ENCODE measurements around the gene RPTOR.
"Not testable (repeated sequence)": the region's sequence is repeated elsewhere in the genome, so short reads cannot be mapped to it uniquely, and the experiment has no call there.

The RPTOR gene

DNA sequence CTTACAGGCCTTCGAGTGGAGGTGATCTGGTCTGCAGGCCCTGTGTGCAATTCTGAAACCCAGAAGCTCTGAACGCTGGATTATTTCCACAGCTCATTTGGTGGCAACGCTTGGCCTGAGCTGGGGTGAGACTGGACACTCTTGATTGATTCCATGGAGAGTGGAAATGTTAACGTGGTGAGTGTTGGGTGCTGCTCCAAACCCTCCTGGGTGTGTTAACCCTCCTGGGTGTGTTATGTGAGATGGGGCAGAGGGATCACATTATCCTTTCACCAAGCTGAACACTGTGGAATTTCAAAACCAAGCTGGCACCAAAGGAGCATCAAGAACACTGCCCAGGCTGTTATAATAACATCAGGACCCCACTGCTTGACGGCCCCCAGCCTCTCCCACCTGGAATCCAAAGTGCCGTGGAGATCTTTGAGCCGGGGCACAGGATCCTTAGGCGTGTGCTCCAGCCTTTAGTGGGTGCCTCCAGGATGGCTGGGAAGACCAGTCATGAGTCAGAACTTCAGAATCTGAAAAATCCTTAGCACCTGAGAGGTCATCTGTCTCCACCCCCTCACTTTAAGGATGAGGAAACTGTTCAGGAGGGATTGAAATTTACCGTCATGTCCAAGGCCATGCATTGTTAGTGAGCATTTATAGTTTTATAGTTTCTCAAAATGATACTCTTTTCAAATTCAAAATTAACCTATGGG lies 75.0 kb downstream of the RPTOR start:
- DNase-seq: no peak

DNA sequence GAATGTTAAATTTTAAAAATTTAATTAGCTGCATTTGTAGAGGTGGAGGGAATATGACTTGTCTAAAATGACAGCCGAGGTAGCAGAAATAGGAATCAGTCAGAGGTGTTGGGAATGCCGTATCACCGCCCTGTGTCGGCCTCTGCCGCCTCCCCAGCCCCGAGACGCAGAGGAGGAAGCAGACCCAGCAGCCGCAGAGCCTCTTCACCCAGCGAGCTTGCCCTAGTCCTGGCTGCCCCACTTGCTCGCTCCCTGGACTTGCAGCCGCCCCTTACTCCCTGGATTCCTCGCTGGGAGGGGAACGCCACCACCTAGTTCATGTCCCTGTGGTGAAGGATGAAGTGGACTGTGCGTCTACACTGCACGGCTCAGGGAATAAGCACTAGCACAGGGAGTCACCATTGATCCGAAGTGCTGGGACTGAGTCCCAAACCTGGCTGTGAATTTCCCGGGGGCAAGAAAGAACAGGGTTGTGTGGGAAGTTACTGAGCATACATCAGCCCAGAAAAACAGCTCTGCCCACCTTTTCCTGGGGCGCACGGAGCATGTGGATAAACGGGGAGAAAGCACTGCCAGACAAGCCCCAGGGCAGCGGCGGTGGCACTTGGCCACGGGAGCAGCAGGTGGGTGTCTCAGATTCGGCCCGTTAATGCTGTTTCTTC lies 76.8 kb downstream of the RPTOR start:
- DNase-seq: no peak

DNA sequence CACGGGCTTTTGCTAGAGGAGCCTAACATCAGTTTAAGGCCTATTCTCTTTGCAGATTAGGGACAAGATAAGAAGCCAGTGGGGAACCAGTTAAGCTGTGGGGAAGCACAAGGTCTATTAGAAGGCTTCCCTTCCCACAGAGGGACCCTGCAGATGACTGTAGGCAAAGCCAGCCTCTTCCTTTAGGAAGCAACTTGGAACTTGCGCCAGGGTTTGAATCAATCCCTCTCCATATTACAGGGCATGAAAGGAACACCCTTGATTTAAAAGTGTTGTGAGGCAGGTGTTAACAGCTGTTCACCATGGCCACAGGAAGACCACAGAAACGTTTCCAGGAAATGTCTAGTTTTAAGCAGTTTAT lies 77.3 kb downstream of the RPTOR start:
- DNase-seq: no peak

DNA sequence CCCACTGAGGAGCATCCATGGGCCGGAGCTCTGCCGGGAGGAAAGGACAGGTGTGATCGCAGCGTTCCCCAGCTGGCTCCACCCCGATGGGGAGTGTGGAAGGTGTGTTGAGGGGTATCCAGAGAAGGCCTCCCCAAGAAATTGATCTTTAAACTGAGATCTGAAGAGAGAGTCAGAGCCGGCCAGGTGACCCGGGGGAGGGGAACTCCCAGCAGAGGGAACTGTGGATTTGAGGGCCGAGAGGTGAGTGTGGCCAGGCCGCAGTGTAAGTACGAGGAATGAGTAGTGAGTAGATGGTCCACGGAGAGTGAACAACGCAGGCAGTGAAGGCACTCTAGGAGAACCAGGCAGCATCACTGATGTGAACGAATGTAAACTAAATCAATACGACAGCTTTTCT lies 80.2 kb downstream of the RPTOR start:
- DNase-seq: no peak

DNA sequence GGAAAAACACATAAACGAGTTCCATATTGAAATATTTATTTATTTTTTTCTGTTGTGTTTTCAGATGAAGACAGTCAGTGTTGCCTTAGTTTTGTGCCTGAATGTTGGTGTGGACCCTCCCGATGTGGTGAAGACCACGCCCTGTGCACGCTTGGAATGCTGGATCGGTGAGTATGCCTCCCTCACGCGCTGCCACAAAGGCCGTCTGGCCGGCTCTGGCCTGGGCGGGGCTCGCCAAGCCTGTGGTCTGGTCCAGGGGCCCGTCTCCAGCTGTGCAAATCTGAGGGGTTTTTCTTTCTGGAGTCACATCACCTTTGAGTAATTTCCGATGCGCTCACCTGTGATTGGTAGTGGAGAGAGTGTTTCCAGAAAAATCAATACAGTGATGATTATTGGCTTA lies 81.0 kb downstream of the RPTOR start:
- DNase-seq: no peak

DNA sequence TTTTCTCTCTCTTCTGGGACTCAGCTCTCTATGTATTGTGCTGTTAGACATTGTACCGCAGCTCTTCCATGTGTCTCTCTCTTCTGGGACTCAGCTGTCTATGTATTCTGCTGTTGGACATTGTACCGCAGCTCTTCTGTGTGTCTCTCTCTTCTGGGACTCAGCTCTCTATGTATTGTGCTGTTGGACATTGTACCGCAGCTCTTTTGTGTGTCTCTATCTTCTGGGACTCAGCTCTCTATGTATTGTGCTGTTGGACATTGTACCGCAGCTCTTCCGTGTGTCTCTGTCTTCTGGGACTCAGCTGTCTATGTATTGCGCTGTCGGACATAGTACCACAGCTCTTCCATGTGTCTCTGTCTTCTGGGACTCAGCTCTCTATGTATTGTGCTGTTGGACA lies 84.2 kb downstream of the RPTOR start:
- DNase-seq: not testable (repeated sequence)

DNA sequence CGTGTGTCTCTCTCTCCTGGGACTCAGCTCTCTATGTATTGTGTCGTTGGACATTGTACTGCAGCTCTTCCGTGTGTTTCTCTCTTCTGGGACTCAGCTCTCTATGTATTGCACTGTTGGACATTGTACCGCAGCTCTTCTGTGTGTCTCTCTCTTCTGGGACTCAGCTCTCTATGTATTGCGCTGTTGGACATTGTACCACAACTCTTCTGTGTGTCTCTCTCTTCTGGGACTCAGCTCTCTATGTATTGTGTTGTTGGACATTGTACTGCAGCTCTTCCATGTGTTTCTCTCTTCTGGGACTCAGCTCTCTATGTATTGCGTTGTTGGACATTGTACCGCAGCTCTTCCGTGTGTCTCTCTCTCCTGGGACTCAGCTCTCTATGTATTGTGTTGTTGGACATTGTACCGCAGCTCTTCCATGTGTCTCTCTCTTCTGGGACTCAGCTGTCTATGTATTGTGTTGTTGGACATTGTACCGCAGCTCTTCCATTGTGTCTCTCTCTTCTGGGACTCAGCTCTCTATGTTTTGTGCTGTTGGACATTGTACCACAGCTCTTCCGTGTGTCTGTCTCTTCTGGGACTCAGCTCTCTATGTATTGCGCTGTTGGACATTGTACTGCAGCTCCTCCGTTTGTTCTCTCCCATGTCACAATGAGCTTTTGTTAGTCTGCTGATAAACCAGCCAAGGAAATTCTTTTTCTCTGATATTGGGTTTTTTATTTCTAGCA lies 84.8 kb downstream of the RPTOR start:
- no peak for DNase-seq

DNA sequence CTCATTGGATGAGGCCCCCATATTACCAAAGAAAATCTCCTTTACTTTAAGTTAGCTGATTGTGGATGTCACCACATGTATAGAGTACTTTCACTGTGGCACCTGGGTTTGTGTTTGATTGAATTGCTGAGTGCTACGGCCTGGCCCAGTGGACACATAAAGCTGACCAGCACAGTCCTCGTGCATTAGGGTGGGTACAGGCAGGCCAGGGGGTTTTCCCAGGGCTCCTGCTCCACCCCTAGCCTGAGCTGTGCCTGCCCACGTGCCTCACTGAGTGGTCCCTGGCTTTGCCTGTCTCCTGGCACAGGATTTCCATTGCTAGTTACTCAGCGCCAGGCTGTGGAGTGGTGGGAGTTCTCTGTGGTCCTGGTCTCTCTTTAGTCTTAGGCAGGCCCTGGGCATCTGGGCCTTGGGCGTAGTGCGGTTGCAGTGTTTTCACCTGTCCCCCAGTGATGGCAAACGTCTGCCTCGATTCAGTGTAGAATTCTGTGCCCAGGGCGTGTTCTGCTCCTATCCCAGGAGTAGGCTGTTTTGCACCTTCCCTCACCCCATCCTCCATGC lies 86.0 kb downstream of the RPTOR start:
- no peak for DNase-seq

DNA sequence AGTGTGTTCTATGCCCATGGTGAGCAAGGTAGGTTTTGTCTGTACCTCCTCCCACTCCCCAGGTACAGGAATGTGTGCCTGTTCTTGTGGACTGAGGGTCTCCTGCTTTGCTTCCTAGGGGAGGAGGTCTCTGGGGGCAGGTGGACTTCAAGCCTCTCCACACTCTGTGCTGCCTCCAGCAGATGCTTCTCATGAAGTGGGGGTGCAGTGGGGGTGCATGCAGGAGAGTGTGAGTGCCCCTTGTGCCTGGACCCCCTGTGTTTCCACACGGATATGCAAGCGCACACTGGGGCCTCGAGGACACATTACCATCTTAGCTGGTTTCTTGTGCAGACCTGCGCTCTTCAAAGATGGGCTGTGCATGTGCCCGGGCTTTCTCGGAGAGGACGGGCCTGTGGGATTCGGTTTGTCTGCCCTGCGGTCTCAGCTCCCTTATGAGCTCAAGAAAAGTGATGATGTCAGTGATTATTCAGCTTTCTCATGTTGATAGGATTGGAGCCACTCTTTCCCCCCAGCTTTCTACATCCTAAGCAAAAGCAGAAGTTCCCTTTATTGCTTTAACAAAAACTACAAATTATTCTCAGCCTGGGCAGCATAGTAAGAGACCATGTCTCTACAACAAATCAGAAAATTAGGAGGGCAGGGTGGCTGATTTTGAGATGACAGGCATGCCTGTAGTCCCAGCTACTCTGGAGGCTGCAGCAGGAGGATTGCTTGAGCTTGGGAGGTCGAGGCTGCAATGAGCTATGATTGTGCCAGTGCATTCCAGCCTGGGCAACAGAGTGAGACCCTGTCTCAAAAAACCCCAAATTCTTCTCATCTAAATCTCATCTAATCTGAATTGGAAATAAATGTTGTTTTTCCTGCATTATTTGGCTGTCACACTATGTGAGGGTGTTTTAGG lies 86.8 kb downstream of the RPTOR start:
- DNase-seq: no peak

DNA sequence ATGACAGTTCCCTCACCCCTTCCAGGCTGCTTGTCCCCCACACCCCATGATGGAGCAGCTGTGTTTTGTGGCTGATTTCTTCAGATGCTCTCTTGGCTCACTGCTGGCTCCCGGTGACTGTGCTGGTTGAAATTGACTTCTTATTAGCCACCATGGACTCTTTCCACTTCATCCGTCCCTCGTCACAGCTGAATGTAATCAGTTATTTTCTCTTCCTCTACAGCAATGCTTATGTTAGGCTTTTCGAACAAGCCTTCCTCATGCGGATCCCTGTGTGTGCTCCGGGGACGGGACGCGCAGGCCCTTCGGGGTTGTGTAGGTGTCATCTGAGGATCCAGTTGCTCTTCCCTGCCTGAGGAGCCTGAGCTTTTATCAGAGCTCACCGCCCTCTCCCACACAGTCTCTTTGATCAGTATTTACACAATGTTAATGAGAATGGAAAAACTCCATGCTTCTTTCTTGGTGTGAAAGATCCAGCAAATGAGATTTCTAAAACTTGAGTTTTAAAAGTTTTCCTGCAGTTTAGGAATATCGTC lies 87.5 kb downstream of the RPTOR start:
- no peak for DNase-seq

DNA sequence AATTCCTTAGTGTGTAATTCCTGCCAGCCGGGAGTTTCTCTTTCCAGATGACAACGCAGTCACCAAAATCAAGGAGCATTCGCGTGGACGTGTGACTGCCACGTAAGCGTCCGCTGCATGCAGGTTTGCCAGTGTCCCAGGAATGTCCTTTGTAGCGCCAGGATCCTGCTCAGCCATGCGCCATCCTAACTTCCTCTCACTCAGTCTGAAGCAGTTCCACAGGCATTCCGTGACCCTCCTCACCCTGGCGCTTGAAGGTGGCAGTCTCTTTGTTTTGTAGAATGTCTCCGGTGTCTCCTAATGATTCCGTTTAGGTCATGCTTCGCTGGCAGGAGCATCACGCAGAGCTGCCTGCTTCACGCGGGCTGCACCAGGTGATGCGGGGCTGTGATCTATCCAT lies 88.6 kb downstream of the RPTOR start:
- DNase-seq: no peak

DNA sequence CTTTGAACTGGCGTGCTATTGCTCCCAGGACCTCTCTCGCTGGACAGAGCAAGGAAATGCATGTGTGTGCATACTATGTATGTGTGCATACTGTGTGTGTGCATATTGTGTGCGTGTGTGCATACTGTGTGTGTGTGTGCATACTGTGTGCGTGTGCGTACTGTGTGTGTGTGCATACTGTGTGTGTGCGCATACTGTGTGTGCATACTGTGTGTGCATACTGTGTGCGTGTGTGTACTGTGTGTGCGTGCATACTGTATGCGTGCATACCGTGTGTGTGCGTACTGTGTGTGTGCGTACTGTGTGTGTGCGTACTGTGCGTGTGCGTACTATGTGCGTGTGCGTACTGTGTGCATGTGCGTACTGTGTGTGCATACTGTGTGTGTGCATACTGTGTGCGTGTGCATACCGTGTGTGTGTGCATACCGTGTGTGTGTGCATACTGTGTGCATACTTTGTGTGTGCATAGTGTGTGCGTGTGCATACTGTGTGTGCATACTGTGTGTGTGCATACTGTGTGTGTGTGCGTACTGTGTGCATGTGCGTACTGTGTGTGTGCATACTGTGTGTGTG lies 89.4 kb downstream of the RPTOR start:
- no peak for DNase-seq

DNA sequence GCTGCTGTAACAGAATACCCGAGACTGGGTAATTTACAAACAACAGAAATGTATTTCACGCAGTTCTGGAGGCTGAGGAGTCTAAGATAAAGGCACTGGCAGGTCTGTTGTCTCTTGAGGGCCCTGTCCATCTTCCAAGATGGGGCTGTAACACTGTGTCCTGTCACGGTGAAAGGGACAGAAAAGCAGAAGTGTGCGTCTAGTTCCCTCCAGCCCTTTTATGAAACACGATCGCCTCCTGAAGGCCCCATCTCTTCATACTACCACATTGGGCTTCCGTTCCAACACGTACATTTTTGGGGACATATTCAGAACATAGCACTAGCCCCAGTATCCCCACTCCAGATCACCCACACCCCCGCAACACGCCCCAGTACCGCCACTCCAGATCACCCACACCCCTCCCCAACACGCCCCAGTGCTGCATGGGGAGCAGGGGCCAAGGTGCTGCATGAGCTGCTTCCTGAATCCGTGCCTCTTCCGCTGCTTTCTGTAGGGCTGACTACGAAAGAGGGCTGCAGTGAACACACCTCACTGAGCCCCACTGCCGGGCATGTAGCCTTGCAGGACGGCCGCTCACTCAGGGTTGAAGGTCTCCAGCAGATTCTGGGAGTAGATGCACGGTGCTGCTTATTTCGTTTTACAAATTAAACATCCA lies 91.9 kb downstream of the RPTOR start:
- no peak for DNase-seq

DNA sequence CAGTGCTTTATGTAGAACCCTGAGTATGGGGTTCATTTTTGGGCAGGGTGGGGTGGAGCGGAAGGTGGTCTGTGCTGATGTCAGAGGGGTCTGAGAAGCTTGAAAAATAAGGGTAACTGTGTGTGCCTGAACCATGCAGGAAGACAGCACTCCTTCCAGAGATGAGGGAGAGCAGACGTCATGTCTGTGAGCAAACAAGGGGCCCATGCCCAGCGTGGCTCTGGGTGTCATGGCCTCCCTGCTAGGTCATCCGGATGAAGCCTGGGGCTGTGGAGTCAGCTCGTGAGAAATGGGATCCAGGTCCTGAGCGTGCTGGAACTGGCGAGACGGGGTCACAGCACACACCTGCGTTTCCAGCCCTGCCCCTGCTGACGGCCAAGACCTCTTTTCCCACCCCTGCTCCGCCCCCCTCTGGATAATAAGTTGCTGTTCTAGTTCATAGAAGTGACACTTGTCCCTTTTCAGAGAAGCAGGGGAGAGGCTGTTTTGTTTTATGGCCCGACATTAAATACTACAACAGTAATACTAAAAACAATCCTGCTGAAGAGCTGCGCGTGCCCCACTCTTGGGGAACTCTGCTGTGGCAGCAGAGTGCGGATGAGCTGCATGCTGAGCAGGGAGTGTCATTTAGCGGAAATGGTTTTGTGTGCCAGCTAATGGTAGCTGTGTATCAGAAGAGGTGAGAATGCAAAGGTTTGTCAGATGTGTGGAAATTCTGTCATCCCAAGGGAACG lies 92.6 kb downstream of the RPTOR start:
- no peak for DNase-seq

DNA sequence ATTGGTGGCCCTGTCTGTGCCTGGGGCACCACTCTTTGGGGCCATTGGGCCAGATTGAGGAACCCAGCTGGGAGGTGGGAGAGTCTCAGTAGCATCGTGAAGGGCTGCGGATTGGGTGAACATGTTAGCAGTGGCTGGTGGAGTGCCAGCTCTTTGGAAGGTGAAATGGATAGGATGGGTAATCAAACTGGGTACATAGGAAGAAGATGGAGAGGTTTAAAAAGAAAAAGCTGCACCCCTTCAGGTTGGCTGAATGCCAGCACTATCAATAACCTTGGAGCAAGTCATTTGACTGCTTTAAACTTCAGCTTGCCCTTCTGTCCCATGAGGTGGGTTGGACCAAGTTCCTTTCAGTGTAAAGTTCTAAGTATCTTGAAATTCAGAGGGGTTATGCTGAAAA lies 95.0 kb downstream of the RPTOR start:
- DNase-seq: no peak

DNA sequence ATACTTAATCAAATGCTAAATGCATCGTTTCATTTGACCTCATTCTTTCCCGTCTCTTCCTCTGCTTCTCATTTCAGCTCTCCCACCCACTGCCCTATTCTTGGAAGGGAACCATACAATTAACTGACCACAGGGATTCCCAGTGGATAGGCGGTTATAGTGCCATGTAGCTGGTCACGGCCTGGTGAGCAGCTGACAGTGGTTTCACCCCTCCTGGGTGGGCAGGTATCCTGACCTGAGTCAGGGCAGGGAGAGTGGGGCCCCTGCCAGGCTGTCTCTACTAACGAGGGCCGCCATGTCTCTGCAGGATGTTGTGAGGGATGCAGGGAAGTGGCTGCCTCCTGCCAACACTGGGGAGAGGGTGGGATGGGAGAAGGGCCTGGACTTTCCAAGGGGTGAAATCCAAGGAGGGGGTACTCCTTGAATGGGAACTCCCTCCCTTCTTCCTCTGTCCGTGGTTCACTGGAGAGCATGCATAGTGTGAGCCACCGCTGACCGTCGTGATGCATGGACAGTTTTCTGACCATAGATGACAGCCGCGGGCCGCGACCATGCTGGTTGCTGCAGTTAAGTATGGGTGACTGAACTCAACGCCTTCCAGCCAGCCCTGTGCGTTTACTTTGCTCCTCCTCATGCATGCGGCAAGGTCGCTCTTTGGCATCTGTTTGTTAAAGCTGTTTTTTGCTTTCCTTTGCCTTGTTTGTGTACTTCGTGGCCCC lies 95.9 kb downstream of the RPTOR start:
- DNase-seq: no peak

DNA sequence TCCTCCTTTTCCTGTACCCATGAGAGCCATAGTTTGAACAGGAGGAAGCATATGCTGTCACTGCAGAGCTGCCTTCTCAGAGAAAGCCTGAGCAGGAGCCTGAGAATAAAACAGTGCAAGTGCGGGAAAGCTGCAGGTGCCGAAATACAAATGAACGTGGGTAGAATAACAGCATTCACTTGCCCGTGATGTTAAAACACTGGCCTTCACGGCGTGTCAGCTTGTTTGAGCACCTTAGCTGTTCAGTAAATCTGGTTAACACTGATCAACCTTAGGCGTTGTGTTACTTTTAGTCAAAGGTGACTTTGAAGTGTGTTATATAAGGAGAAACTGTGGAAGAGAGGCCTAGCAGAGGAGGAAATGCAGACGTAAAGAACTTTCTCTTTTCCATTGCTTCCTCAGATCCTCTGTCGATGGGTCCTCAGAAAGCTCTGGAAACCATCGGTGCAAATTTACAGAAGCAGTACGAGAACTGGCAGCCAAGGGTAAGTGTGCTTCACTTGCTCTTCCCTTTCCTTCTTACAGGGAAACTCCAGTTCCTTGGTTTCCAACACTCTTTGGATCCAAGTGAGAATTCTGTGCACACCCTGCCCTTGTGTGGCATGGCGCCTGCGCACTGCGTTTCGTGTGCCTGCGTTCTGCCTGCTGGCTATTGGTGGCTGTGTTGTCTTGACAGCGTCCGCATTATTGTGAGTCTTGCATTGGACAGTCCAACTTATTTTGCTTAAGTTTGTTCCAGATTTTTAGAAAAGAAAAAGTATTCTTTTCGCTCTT lies 98.9 kb downstream of the RPTOR start:
- no peak for DNase-seq

DNA sequence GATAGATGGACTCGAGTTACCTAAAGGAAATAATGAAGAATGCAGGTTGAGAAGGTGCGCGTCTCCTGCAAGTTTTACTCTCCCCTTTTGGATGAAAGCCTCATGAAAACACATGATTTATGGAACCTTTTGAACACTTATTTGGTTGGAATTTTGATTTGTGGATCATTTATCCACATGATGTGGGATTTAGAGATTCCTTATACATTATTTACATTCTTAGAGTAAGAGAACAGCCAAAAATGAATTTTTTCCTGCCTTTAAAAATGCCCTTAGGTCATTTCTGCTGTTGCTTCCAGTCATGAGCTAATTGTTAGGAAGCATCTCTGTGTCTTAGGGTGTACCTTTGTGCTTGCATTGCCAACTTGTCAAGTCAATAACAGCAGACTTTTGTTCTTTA lies 99.9 kb downstream of the RPTOR start:
- DNase-seq: no peak

DNA sequence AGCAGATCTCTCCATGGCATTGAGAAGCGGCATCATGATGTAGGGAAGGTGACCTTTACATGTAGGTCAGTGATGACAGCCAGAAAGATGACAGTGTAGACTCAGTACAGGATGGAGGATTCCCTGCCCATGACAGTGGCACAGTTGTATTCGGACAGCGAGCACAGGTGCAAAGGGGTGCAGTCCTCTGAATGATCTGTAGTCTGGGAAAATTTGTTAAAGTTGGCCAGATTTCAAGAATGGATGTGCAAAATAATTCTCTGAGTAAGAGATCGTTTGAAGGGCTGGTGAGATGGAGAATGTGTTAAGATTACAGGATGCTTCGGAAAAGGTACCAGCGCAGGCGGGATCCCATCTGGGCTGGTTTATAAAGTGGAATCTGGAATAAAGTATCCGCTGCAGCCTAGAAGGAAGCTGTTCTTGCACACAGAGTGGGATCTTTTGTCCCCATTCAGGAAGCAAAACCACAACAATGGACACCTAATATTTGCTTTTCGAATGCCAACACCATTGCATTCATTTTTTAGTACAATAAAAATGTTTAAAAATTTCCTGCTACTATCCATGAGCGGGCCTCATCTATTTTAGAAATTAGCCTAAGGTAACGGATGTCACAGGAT lies 101.2 kb downstream of the RPTOR start:
- DNase-seq: peak in 1 of 14 donors; percentile 41

All from C1 segment of cervical spinal cord (tissue), 14 donors.